Jurkat, Clone E6-1 (cell line): ENCODE measurements around the gene MRPL48.
"Not testable (repeated sequence)": the region's sequence is repeated elsewhere in the genome, so short reads cannot be mapped to it uniquely, and the experiment has no call there.

Source experiments
- DNase-seq: peaks from one replicate; pipeline ENCODE4 v3.0.0-alpha.2; 2011; ENCODE audit warnings: low read depth, low spot score
- H3K4me3 ChIP-seq: 2 replicates; pipeline ENCODE4 v1.5.1; 2011; ENCODE audit warnings: mild to moderate bottlenecking, low read length, control low read depth, moderate library complexity

Gene MRPL48

DNA sequence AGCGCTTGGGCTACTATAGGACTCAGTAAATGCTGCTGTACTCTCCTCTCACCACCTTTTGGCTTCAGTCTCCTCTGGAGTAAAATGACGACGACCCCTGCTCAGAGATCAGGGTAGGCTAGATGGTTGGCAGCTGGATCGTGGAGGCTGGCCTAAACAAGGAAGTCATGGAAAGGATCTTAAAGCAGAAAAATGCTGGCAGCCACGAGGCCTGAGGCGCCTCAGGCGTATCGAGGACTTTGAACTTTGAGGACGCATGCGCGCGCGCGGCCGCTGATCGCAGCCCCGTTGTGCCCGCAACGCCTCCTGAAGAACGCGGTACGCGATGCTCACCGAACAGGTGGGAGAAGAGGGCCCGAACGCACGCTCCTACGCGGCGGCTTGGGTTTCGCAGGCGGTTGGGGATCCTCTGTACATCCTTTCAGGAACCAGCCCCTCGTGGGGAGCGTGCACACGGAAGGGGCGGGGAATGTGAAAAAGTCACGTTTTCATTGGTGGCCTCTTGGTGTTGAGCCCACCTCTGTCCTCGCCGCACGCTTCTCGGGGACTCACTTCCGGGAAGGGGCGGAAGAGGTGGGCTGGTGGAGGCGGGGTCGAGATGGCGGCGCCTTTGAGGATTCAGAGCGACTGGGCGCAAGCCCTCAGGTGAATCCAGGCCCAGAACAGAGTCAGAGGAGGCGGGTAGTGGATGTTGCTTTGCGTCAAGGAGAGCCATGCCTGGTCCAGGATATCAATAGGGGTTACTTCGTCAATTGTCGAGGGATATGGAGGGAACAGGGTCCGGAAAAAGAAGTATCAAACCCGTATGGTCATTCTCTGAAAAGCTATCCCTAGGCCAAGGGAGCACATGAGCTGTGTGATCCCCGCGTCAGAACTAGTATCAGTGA, 89.0 kb downstream of the MRPL48 start, which contains the start of the genes COA4 and PAAF1:
COA4 (minus strand) TSS at position 423 of the 887 bp plus-strand sequence. CDS start 3,468 bp downstream, outside the sequence.
PAAF1 (plus strand) TSS at position 576 of the 887 bp plus-strand sequence; CDS start at position 599, 23 bp downstream.
- peak; percentile 99 for DNase-seq
- peak within 1 kb of the TSS; percentile 100 for H3K4me3 ChIP-seq

DNA sequence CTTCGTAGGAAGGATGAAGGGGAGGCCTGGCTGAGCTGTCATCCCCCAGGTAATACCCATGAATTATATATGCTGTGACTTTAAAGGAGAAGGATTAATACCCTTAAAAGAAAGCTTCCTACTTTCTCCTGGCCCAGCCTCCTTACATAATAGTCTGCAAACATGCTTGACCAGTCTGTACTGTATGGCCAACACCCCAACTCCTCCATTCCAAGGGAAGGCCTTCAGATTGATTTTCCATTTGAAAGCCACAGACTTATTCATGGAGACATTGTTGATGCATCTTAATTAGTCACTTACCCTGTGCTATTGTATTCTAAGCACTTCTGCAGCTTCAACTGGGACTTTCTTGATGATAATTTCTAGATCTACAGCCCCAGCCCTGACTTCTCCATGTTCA, 91.1 kb downstream of the MRPL48 start:
- no peak for DNase-seq
- no peak overlapping the region for H3K4me3 ChIP-seq

DNA sequence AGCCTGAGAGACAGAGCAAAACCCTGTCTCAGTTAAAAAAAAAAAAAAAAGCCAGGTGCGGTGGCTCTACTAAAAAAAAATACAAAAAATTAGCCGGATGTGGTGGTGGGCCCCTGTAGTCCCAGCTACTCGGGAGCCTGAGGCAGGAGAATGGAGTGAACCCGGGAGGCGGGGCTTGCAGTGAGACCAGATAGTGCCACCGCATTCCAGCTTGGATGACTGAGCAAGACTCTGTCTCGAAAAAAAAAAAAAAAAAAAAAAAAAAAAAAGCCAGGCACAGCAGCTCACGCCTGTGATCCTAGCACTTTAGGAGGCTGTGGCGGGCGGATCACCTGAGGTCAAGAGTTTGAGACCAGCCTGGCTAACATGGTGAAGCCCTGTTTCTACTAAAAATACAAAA, 92.8 kb downstream of the MRPL48 start:
- H3K4me3 ChIP-seq, DNase-seq: not testable (repeated sequence)

DNA sequence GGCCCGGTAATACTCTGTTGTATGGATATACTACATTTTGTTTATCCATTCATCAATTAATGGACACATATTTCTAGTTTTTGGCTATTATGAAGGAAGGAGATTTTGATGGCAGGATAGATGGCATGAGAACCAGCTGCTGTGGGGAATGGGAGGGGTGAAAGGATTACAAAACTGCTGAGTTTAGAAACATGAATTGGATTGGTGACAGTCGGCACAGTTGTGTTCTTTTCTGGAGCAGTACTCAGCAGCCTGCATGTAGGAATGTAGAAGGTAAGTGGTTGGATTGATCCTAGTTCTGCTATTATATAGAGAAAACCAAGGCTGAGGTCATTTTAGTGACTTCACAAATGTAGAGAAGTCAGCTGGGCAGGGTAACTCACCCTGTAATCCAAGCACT, 96.2 kb downstream of the MRPL48 start:
- H3K4me3 ChIP-seq: no peak overlapping the region
- DNase-seq: no peak

DNA sequence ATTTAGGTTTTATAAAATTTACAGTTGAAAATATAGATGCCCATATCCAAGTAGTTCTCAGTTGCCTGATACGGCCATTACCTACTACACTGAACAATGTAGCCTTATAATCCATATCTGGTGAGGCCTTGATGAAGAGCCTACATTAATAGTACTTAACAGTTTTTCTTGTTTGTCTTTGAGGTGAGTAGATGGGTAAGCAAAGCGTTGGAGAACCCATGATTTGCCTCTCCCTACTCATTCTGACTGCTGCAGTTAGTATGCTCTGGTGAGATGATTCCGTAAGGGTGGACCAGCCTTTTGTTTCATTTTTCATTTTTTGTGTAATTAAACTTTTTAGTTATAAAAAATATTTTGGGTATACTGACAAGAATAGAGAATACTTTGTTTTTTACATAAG, 100.6 kb downstream of the MRPL48 start:
- no peak overlapping the region for H3K4me3 ChIP-seq
- DNase-seq: no peak

DNA sequence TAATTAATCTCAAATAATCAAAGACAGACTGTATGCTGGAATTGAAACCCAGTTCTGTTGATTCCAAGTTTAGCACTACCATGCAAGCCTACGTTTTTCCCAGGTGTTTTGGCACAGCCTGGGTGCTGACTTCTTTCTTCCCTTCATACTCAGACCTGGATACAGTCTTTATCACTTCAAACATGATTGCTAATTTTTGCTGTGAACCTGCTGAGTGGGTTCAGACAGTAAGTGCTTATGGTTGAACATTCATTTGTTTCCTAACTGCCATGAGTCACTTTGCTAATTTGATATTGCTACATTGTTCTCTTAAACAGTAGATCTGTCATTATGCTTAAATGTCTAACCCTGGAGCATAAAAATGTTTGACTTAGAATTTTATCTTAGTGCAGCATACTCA, 101.3 kb downstream of the MRPL48 start:
- H3K4me3 ChIP-seq: no peak overlapping the region
- DNase-seq: no peak

DNA sequence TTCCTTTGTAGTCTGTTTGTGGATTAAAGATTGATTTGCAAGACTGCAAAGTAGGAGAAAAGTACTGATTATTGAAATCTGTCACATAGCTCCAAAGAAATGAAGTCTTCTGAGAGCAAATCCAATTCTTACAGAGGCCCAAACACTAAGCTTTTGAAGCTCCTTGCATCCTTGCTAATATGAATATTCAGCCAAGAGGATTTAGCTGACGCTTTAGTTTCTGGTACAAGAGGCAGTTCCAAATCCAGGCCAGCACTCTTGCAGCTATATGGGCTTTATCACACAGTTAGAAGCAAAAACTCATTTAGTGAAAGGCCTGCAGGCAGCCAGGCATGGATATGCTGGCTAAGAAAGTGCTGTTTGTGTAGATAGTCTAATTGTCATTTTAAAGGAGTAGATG, 101.9 kb downstream of the MRPL48 start:
- no peak for DNase-seq
- H3K4me3 ChIP-seq: no peak overlapping the region

DNA sequence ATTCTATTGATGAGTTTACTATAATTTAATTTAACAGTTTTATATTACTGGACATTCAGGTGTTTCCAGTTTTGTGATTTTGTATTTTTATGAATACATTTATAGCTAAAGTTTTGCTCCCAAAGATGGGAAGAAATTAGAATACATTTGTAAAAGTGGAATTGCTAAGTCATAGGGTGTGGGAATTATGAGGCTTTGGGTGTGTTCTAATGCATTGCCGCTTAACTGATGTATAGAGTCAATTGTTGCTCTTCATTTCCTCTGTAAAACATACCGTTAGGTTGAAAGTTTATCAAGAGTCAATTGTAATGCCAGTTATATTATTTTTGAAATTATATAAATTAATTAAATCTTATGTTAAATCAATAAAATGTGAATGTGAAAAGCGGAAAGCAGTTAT, 105.4 kb downstream of the MRPL48 start:
- no peak for DNase-seq
- no peak overlapping the region for H3K4me3 ChIP-seq

DNA sequence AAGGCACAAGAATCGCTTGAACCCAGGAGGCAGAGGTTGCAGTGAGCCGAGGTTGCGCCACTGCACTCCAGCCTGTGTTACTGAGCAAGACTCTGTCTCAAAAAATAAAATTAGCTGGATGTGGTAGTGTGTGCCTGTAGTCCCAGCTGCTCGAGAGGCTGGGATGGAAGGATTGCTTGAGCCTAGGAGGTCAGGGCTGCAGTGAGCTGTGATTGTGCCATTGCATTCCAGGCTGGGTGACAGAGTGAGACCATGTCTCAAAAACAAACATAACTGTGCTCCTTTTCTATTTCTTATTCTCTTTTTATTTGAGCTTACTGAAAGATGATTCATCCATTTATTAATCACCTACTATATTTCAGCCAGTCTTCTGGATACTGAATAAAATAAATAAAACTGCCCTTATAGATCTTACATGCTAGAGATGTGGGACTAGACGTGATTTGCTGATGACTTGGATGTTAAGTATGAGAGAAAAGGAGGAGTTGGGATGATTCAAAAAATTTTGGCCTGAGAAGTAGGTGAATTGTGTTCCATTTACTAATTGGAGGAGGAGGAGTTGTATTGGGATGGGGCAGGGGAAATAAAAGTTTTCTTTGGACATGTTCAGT, 107.2 kb downstream of the MRPL48 start:
- DNase-seq: no peak
- H3K4me3 ChIP-seq: no peak overlapping the region

DNA sequence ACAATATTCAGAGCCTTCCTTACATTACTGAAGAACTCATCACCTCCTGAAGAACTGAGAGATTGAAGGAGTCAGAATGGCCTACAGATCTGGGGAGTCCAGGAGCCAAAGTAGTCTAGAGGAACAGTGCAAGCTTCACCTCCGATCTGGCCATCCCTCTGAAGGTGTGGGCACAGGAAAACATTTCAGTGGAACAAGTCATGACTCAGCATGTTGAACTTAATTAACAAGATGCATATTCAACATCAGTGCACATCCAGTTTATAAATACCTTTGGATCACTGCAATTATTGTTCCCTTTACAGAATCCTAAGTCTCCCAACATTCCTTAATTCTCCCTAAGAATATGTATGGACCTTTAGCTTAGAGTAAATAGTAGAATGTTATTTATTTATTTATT, 114.6 kb downstream of the MRPL48 start:
- no peak overlapping the region for H3K4me3 ChIP-seq
- DNase-seq: no peak

DNA sequence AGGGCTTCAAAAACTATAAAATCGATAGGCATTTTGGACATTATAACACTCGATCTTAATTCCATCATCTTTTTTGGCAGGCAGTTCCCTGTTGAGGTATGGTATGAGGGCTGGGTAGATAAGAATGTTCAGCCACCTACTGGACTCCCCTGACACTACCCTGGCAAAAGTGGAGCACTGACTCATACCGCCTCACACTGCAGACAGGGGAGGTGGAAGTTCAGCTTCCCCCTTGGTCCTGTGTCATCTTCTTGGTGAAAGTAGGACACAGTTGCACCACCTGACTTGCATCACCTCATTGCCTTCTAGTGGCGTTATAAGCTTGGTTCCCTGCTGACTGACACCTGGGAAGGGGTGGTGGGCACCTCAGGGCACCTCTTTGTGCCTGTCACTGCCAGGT, 119.5 kb downstream of the MRPL48 start:
- H3K4me3 ChIP-seq: no peak overlapping the region
- no peak for DNase-seq

DNA sequence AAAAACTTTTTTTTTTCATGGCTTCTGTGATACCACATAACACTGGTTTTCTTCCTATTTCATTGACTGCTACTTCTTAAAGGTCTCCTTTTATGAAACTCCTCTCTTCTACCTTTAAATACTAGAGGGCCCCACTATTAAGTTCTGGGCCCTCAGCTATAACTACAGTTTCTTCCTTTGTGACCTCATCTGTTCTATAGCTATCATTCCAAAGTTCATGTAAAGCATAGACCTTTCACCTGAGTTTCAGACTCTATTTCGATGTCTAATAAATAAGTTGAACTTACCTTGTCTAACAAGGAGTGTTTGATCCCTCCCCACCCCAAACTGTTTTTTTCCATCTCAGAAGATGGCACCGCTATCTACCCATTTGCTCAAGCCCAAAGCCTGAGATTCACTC, 124.4 kb downstream of the MRPL48 start:
- H3K4me3 ChIP-seq: no peak overlapping the region
- DNase-seq: no peak

DNA sequence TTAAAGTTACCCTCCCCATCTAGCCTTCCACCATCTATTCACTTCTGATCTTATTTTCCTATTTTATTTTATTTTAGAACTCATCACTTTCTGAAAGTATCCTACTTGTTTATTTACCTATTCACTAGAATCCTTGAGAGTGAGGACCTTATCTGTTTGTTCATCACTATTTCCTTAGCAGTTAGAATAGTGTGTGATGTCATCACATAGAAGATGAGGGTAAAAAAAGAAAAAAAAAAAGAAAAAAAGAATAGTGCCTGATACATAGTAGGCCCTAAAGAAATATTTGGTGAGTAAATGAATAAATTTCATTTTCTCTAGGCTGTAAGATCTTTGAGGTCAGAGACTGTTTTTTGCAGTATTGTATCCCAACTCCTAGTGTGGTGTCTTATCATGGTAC, 125.8 kb downstream of the MRPL48 start:
- no peak overlapping the region for H3K4me3 ChIP-seq
- DNase-seq: no peak

DNA sequence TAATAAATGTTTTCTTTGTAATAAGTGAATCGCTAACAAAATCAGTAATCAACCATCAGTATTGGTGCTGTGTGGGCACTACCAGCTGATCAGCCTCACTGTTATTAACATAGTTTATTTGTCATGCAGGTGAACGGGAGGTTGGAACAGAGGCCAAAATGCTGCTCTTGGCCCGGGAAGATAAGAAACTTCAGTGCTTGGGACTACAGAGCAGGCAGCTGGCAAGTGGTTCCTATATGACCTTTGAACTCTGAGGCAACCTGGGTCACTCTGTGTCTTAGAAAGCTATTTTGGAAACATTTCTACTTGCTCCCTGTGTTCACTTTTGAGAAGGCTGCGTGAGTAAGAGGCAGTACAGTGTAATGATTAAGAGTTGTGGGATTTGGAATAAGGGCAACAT, 126.6 kb downstream of the MRPL48 start:
- no peak overlapping the region for H3K4me3 ChIP-seq
- DNase-seq: no peak
